Lower lobe of right lung (tissue), 2 donors: ENCODE results near the gene ZP4. TPM values are rescaled to one million over a fixed set of nuclear protein-coding genes. Genes with fewer than 3 reads are reported as not detected.

Experiments used
- ATAC-seq, 2 donors: fragments of 200-7000 bp; cut with Tn5 transposase; one replicate each; pipeline ENCODE4 v1.9.1; 2020 to 2022; ENCODE audit warnings: mild to moderate bottlenecking in 2 of 2, moderate library complexity in 2 of 2
- DNase-seq: peaks from one replicate; pipeline ENCODE4 v3.0.0-alpha.2; 2020
- H3K27ac ChIP-seq: fragments of 200-600 bp; one replicate; pipeline ENCODE4 v1.8.0; 2022
- H3K27me3 ChIP-seq: fragments of 200-600 bp; one replicate; pipeline ENCODE4 v1.8.0; 2022; ENCODE audit warnings: low read depth
- H3K36me3 ChIP-seq: fragments of 200-600 bp; one replicate; pipeline ENCODE4 v1.8.0; 2022; ENCODE audit warnings: mild to moderate bottlenecking
- H3K4me1 ChIP-seq: fragments of 200-600 bp; one replicate; pipeline ENCODE4 v1.8.0; 2022
- H3K4me3 ChIP-seq: fragments of 200-600 bp; one replicate; pipeline ENCODE4 v1.8.0; 2022; ENCODE audit warnings: mild to moderate bottlenecking
- H3K9me3 ChIP-seq: fragments of 200-600 bp; one replicate; pipeline ENCODE4 v1.8.0; 2022
- intact Hi-C: fragments of 100-400 bp; cut with DNase I; formaldehyde crosslinking; loops from one replicate; pipeline ENCODE4 v1.11.0; 2022
- total RNA-seq: library from RNA; stranded (reverse); fragmentation: NEBNext Ultra II Directional; extraction: Animal tissue kit (Norgen Biotek cat#: 25700); gene quantifications from one replicate; pipeline ENCODE4 v1.2.1, GENCODE V29; 2021
- TF ChIP-seq, protein P1 (sequence below): fragments of 200-600 bp; IDR thresholded peaks from one replicate; pipeline ENCODE4 v1.8.0; 2022; ENCODE audit warnings: antibody characterized with exemption, mild to moderate bottlenecking
- donor health status: DM: no; HTN: yes; CAD: no; lungs with severe emphysema.

Gene ZP4
- total RNA-seq, 1 donor from 2014 or later: not detected

DNA sequence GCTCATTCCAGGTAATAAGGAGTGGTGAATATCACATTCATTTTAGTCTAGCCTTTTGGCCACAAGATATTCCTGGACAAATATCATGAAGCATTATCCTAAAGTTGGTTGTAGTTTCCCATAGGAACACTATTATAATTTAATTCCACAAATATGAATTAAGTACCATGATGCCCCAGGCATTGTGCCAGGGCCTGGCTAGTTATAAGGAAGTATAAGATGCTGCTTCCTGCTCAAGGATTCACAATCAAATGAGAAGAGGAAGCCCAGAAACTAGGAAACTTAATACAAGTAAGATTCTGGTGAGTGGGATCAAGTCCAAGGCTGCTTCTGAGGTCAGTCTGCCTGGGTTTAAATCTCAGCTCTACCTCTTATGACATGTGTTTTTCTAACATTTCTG lies 30.6 kb upstream of the ZP4 start:
- no peaks in the 10 kb centered on the region for H3K27me3 ChIP-seq
- H3K27ac ChIP-seq: no peak overlapping the region
- intact Hi-C loops: no loop called here
- no peaks in the 10 kb centered on the region for H3K9me3 ChIP-seq
- no peak overlapping the region for H3K4me3 ChIP-seq
- TF ChIP-seq, protein P1, sequence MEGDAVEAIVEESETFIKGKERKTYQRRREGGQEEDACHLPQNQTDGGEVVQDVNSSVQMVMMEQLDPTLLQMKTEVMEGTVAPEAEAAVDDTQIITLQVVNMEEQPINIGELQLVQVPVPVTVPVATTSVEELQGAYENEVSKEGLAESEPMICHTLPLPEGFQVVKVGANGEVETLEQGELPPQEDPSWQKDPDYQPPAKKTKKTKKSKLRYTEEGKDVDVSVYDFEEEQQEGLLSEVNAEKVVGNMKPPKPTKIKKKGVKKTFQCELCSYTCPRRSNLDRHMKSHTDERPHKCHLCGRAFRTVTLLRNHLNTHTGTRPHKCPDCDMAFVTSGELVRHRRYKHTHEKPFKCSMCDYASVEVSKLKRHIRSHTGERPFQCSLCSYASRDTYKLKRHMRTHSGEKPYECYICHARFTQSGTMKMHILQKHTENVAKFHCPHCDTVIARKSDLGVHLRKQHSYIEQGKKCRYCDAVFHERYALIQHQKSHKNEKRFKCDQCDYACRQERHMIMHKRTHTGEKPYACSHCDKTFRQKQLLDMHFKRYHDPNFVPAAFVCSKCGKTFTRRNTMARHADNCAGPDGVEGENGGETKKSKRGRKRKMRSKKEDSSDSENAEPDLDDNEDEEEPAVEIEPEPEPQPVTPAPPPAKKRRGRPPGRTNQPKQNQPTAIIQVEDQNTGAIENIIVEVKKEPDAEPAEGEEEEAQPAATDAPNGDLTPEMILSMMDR: no peak
- ATAC-seq (no peak), DNase-seq (no peak)
- H3K4me1 ChIP-seq: no peaks in the 10 kb centered on the region
- no peaks in the 10 kb centered on the region for H3K36me3 ChIP-seq

DNA sequence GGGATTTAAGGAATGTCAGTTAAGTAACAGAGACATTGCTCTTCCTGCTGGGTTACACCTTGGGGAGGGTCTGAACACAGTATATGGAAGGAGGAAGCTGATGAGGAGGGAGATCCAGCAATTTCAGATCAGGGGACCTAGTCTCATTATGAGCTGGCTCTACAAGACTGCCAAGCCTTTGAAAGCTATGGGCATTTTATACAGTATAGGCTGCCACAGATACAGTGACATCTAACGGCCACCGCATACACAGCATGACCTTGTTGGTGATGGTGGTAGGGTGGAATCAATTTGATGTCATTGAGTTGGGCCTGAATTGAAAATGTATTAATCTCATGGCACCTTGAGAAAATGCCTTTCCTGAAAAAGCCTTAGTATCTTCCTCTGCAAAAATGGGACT lies 22.6 kb upstream of the ZP4 start:
- Histone ChIP-seq H3K4me3 (no peak overlapping the region), H3K27me3 (no peaks in the 10 kb centered on the region), H3K36me3 (no peaks in the 10 kb centered on the region), H3K4me1 (no peaks in the 10 kb centered on the region), H3K9me3 (peaks cover 4% of the 10 kb centered on the region), H3K27ac (no peak overlapping the region)
- TF ChIP-seq, protein P1: no peak
- intact Hi-C loops: no loop called here
- DNase-seq (no peak), ATAC-seq (no peak)

DNA sequence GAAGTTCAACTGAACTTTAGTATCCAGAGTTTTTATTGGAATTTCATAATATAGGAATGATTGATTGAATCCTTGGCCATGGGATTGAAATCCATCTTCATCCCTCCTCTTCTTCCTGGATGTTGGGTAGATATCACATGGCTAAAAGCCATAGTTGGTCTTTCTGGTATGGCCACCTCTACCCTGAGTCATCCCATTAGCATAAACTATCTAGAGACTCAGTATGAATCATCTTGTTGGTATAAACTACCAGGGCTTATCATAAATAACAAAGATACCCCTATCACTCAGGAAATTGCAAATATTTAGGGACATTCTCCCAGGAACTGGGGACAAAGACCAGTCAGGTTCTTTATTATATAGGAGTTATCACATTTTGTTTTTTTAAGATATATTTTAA lies 21.2 kb upstream of the ZP4 start:
- H3K4me1 ChIP-seq: no peaks in the 10 kb centered on the region
- TF ChIP-seq, protein P1: no peak
- no peaks in the 10 kb centered on the region for H3K36me3 ChIP-seq
- ATAC-seq: no peak
- no peaks in the 10 kb centered on the region for H3K27me3 ChIP-seq
- intact Hi-C loops: no loop called here
- peaks cover 4% of the 10 kb centered on the region for H3K9me3 ChIP-seq
- H3K4me3 ChIP-seq: no peak overlapping the region
- no peak overlapping the region for H3K27ac ChIP-seq
- no peak for DNase-seq

DNA sequence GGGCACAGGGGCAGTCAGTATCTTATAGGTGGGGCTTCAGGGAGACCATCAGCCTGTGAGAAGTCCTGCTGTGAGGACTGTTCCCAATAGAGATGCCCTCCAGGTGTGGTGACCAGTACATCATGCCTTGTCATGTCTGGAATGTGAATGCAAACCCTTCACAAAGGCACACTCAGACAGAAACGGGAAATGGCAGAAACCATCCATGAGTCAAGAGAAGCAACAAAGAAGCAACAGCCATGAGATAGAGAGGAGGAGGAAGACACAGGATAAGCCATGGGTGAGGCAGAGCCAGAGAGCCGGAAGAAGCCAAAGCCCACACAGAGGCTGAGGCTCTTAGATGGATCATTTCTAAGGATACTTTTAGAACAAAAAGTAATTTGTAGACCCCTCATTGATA lies 20.1 kb upstream of the ZP4 start:
- intact Hi-C loops: no loop called here
- Histone ChIP-seq H3K27me3 (no peaks in the 10 kb centered on the region), H3K4me3 (no peak overlapping the region), H3K9me3 (peaks cover 4% of the 10 kb centered on the region), H3K4me1 (no peaks in the 10 kb centered on the region), H3K36me3 (no peaks in the 10 kb centered on the region), H3K27ac (no peak overlapping the region)
- DNase-seq: no peak
- ATAC-seq: no peak
- TF ChIP-seq, protein P1: no peak

GRCh38 chr1:237903961-237904360 lies 13.2 kb upstream of the ZP4 start:
- TF ChIP-seq, protein P1: no peak
- no peaks in the 10 kb centered on the region for H3K36me3 ChIP-seq
- no peaks in the 10 kb centered on the region for H3K4me1 ChIP-seq
- no peak overlapping the region for H3K27ac ChIP-seq
- no peak overlapping the region for H3K4me3 ChIP-seq
- ATAC-seq: no peak
- no peaks in the 10 kb centered on the region for H3K27me3 ChIP-seq
- H3K9me3 ChIP-seq: no peaks in the 10 kb centered on the region
- no peak for DNase-seq
- intact Hi-C loops: no loop called here
